K562 (cell line): ENCODE results near the gene SSBP1. TPM values are rescaled to one million over a fixed set of nuclear protein-coding genes. Genes with fewer than 3 reads are reported as not detected.
A peak's percentile ranks its signal among the peaks of the same experiment; 100 is the strongest.

Experiments used
- ATAC-seq: fragments of 200-7000 bp; cut with Tn5 transposase; 3 replicates; pipeline ENCODE4 v1.9.1; 2020; ENCODE audit warnings: moderate library complexity
- BruUV-seq: library from RNA; stranded (reverse); fragments of 400-500 nt; replicated peaks from 2 replicates; lab custom pipeline; 2021; lab: Mats Ljungman, UMichigan
- CTCF ChIA-PET: fragments of 300-600 bp; formaldehyde crosslinking; extraction: SDS; loops from one replicate; lab custom pipeline; 2021; ENCODE audit warnings: low intra/inter-chr PET ratio; lab: Yijun Ruan, JAX
- POLR2A ChIA-PET: fragments of 300-600, 350-650 bp; sonication (Branson Sonifier 250); formaldehyde crosslinking; extraction: SDS; loops from one replicate; lab custom pipeline; 2021; ENCODE audit warnings: antibody characterized with exemption, inconsistent platforms; lab: Yijun Ruan, JAX
- DNase-seq, 4 experiments: peaks; one replicate each; pipeline versions ENCODE4 v3.0.0 to v3.0.0-alpha.2; 2011 to 2018; ENCODE audit warnings: low spot score in 3 of 4, mixed read lengths in 3 of 4; ENCODE audit errors: extremely low read depth in 1 of 4
- FAIRE-seq: peaks from 2 replicates; lab custom pipeline; 2011; peaks lifted over from hg19 to GRCh38; lab: Jason Lieb, UNC
- H2AFZ ChIP-seq: 2 replicates; pipeline ENCODE4 v1.6.0; 2011; ENCODE audit warnings: low read depth, low read length, control low read depth, inconsistent platforms
- H3K27ac ChIP-seq: fragments of 200-600 bp; 3 replicates; pipeline ENCODE4 v1.8.0; 2011; ENCODE audit warnings: low read depth, mild to moderate bottlenecking, control low read depth, inconsistent platforms, low read length, moderate library complexity, mixed read lengths; ENCODE audit errors: extremely low read depth
- H3K27me3 ChIP-seq, 2 experiments: fragments of 300-600 bp in 1 of 2; 2 replicates in 1 of 2; 3 replicates in 1 of 2; pipeline versions ENCODE4 v1.6.0 to v1.8.0; 2011; ENCODE audit warnings: inconsistent platforms in 2 of 2, low read length in 2 of 2, mild to moderate bottlenecking in 1 of 2, mixed read lengths in 1 of 2, moderate library complexity in 1 of 2; ENCODE audit not compliant: control insufficient read depth in 2 of 2, insufficient read depth in 2 of 2
- H3K36me3 ChIP-seq: fragments of 300-600 bp; 3 replicates; pipeline ENCODE4 v1.8.0; 2011; ENCODE audit warnings: mild to moderate bottlenecking, low read length, inconsistent platforms; ENCODE audit not compliant: control insufficient read depth, insufficient read depth
- H3K4me1 ChIP-seq, 2 experiments: fragments of 200-600 bp in 1 of 2; replicated peaks in 1 of 2; 2 replicates in 1 of 2; 3 replicates in 1 of 2; pipeline versions ENCODE4 v1.5.1 to v1.8.0; 2011; ENCODE audit warnings: inconsistent platforms in 2 of 2, low read length in 2 of 2, mild to moderate bottlenecking in 1 of 2, mixed read lengths in 1 of 2, moderate library complexity in 1 of 2; ENCODE audit not compliant: control insufficient read depth in 2 of 2, insufficient read depth in 2 of 2
- H3K4me2 ChIP-seq: 2 replicates; pipeline ENCODE4 v1.6.1; 2011; ENCODE audit warnings: low read length, control low read depth, inconsistent platforms, mixed read lengths; ENCODE audit not compliant: insufficient read depth
- H3K4me3 ChIP-seq: fragments of 200-600 bp; sonication (generic), shearing (Covaris generic); 2 replicates; pipeline ENCODE4 v1.5.1; 2016; ENCODE audit warnings: control low read depth, inconsistent platforms
- H3K79me2 ChIP-seq: fragments of 200-600 bp; 3 replicates; pipeline ENCODE4 v1.8.0; 2011; ENCODE audit warnings: low read length, inconsistent platforms; ENCODE audit not compliant: control insufficient read depth, insufficient read depth
- H3K9ac ChIP-seq, 2 experiments: 2 replicates each; pipeline versions ENCODE4 v1.6.0 to v1.6.1; 2011; ENCODE audit warnings: low read depth in 2 of 2, low read length in 2 of 2, control low read depth in 1 of 2, inconsistent platforms in 1 of 2, mild to moderate bottlenecking in 1 of 2, mixed read lengths in 1 of 2; ENCODE audit not compliant: insufficient read depth in 1 of 2
- H3K9me1 ChIP-seq: one replicate; pipeline ENCODE4 v1.6.0; 2011; ENCODE audit warnings: inconsistent platforms, mild to moderate bottlenecking, low read length, moderate library complexity; ENCODE audit not compliant: control insufficient read depth, insufficient read depth
- H3K9me3 ChIP-seq: replicated peaks from 2 replicates; pipeline ENCODE4 v1.5.1; 2011; ENCODE audit warnings: low read depth, low read length, inconsistent platforms; ENCODE audit not compliant: control insufficient read depth, insufficient read depth
- H4K20me1 ChIP-seq: replicated peaks from 2 replicates; pipeline ENCODE4 v1.6.1; 2011; ENCODE audit warnings: low read length, inconsistent platforms, mixed read lengths; ENCODE audit not compliant: control insufficient read depth, insufficient read depth
- CHD7 ChIP-seq: fragments of 200-600 bp; sonication (generic); IDR thresholded peaks from one replicate; pipeline ENCODE4 v1.6.1; 2012; ENCODE audit warnings: mild to moderate bottlenecking, low read depth, low read length, inconsistent platforms
- PCBP1 ChIP-seq: fragments of 200-400 bp; formaldehyde crosslinking; IDR thresholded peaks from 2 replicates; pipeline ENCODE4 v1.6.1; 2018; ENCODE audit warnings: mild to moderate bottlenecking, low read depth, low read length; ENCODE audit not compliant: poor library complexity, severe bottlenecking
- TCF7L2 ChIP-seq: fragments of 150-350 bp; IDR thresholded peaks from 2 replicates; pipeline ENCODE4 v1.6.1; 2016; ENCODE audit warnings: low read depth, mild to moderate bottlenecking, low read length, moderate library complexity
- TSHZ1 ChIP-seq: fragments of 250-450 bp; sonication (Bioruptor Pico); IDR thresholded peaks from 2 replicates; pipeline ENCODE4 v1.4.0; 2020; ENCODE audit warnings: mild to moderate bottlenecking, moderate library complexity
- ZBTB7A ChIP-seq: IDR thresholded peaks from 2 replicates; pipeline ENCODE4 v1.6.1; 2011; ENCODE audit warnings: low read depth, mild to moderate bottlenecking, low read length, moderate library complexity, borderline replicate concordance; ENCODE audit not compliant: control insufficient read depth
- ZNF12 ChIP-seq: sonication (generic); formaldehyde crosslinking; IDR thresholded peaks from 2 replicates; pipeline ENCODE4 v1.4.0; 2020; ENCODE audit warnings: mild to moderate bottlenecking, missing genetic modification reagents
- WGBS: fragments of 100-300 bp; shearing (Covaris generic); methylation state at CpG from one replicate; pipeline ENCODE4 v1.1.6; 2016; ENCODE audit warnings: low coverage, mixed read lengths; ENCODE audit not compliant: insufficient coverage; ENCODE audit errors: missing lambda C conversion rate; 5-methylcytosine and 5-hydroxymethylcytosine counted together
- in situ Hi-C: fragments of 300-500 bp; cut with MboI; formaldehyde crosslinking; loops from 4 replicates; pipeline ENCODE4 v1.15.0; 2018; ENCODE audit warnings: inconsistent platforms, mixed read lengths
- intact Hi-C: fragments of 100-400 bp; cut with micrococcal nuclease; formaldehyde crosslinking; loops from 2 replicates; pipeline ENCODE4 v1.14.2; 2022
- polyA plus RNA-seq, 8 experiments: library from polyadenylated mRNA; depleted of rRNA in 4 of 8; stranded (reverse) in 5 of 8; unstranded in 3 of 8; fragments of >200 nt; fragmentation: Nextera tagmentation in 2 of 8; fragmentation: Illumina TruSeq in 1 of 8; extraction: Ambion mirVana in 2 of 8; extraction: Trizol in 1 of 8; gene quantifications; 2 replicates each; pipeline versions ENCODE4 v1.2.1 to v1.2.3, GENCODE V29; 2011 to 2014; ENCODE audit warnings: inconsistent platforms in 1 of 8, missing spikeins in 1 of 8
- total RNA-seq, 7 experiments: library from RNA; depleted of rRNA in 6 of 7; stranded (reverse); fragments of >200 nt in 6 of 7; fragmentation: Illumina TruSeq in 2 of 7; extraction: Trizol in 2 of 7; gene quantifications; 2 replicates each; pipeline versions ENCODE4 v1.2.1 to v1.2.3, GENCODE V29; 2011 to 2021; ENCODE audit warnings: low replicate concordance in 1 of 7

Gene SSBP1
- total and polyA plus RNA-seq, 9 of the 15 experiments (the other 6 are each of a cell fraction or from before 2014, with no cell fraction given), result 404 to 1,996 (median 835) TPM

GRCh38 chr7:141701489-141702046 is 36.6 kb upstream of the SSBP1 start:
- ChIA-PET CTCF (no interaction called here), POLR2A (interaction anchor here (0.5 to 1.4 kb wide), 4 partner anchors 17 to 657 kb away, joined by 3 to 5 read pairs (median 4); partner anchors contain the start of gene SSBP1)
- H3K36me3 ChIP-seq, result no peaks in the 10 kb centered on the region
- peaks cover 0 to 10% of the 10 kb centered on the region in 2 experiments; a peak in 2 of 5 replicates for H3K4me1 ChIP-seq
- no peaks in the 10 kb centered on the region for H3K79me2 ChIP-seq
- no peaks in the 10 kb centered on the region for H3K9me3 ChIP-seq
- under 1% methylated on average over 25 of the region's 59 CpGs for WGBS
- no peak overlapping the region; the same call in 1 of the 2 replicates for H2AFZ ChIP-seq
- H3K4me3 ChIP-seq, result peak overlapping the region; percentile 38
- FAIRE-seq (no peak), ATAC-seq (peak; percentile 58), DNase-seq (peak; percentile 13 to 71 (median 44))
- no TSS peak for BruUV-seq
- intact Hi-C loops (no loop called here), in situ Hi-C loops (no loop called here)
- peak overlapping the region; percentile 10; the same call in 1 of the 2 replicates for H3K4me2 ChIP-seq
- no peaks in the 10 kb centered on the region; the same call in 1 of the 2 replicates for H4K20me1 ChIP-seq
- peak overlapping the region in 1 of 2 experiments; percentile 68; a peak in 1 of 4 replicates for H3K9ac ChIP-seq
- H3K9me1 ChIP-seq, result no peaks in the 10 kb centered on the region
- H3K27ac ChIP-seq, result no peak overlapping the region
- peaks cover 44 to 63% of the 10 kb centered on the region in 2 experiments for H3K27me3 ChIP-seq
- TF ChIP-seq TSHZ1 (CRISPR knock-in tag) (no peak), PCBP1 (peak; percentile 80), ZNF12 (CRISPR knock-in tag) (no peak), CHD7 (no peak), TCF7L2 (no peak), ZBTB7A (peak; percentile 18; the same call in 1 of the 2 replicates)
